Adrenal gland (tissue), 5 donors: ENCODE results near the gene ZNF726.
"Not testable (repeated sequence)": the region's sequence is repeated elsewhere in the genome, so short reads cannot be mapped to it uniquely, and the experiment has no call there.

Source experiments
- CTCF ChIP-seq, 6 experiments: fragments of 450-650 bp in 4 of 6; fragments of 200-600 bp in 2 of 6; sonication (generic) in 1 of 6; IDR thresholded peaks; 1 replicate in 5 of 6; 2 replicates in 1 of 6; pipeline versions ENCODE4 v1.5.1 to v1.8.0; 2016 to 2021; ENCODE audit warnings: antibody characterized with exemption in 6 of 6, mild to moderate bottlenecking in 2 of 6, moderate library complexity in 1 of 6
- POLR2A ChIP-seq, 2 donors: fragments of 450-650 bp; IDR thresholded peaks; one replicate each; pipeline ENCODE4 v1.6.1; 2017; ENCODE audit warnings: antibody characterized with exemption in 2 of 2, mild to moderate bottlenecking in 2 of 2, moderate library complexity in 1 of 2
- donor health status: DM: no; HTN: no; CAD: no.

DNA sequence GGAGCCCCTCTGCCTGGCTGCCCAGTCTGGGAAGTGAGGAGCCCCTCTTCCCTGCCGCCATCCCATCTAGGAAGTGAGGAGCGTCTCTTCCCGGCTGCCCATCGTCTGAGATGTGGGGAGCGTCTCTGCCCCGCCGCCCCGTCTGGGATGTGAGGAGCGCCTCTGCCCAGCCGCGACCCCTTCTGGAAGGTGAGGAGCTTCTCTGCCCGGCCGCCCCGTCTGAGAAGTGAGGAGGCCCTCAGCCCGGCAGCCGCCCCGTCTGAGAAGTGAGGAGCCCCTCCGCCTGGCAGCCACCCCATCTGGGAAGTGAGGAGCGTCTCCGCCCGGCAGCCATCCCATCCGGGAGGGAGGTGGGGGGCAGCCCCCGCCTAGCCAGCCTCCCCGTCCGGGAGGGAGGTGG is 49.2 kb downstream of the ZNF726 start:
- not testable (repeated sequence) for TF ChIP-seq CTCF, POLR2A (IDR thresholded peaks at IDR 0.05)
